Measurements from ENCODE around the gene ASB4. TPM values are rescaled to one million over a fixed set of nuclear protein-coding genes. Genes with fewer than 3 reads are reported as not detected.

The ASB4 gene
- total RNA-seq, 1 experiment from 2014 or later = not detected

GRCh38 chr7:95476904-95477594, 8.7 kb upstream of the ASB4 start:
- no peaks in the 10 kb centered on the region for H4K20me1 ChIP-seq (ENCODE audit: low read length)
- 0 out of 2 replicates have a peak overlapping the region, but pooled peaks have one; percentile 26 for H3K9ac ChIP-seq (ENCODE audit: low read length)
- intact Hi-C loops (cut with micrococcal nuclease) = loop anchor here (1.0 to 10.0 kb wide), 9 partner anchors 119 to 1192 kb away; partner anchors contain the start of genes PPP1R9A and SGCE
- peak overlapping the region; percentile 72 for H2AFZ ChIP-seq (ENCODE audit: low read length)
- no peaks in the 10 kb centered on the region for H3K9me2 ChIP-seq (replicated peaks; ENCODE audit: low read length)
- H3K4me2 ChIP-seq (ENCODE audit: low read length) = peak overlapping the region; percentile 52
- no peak overlapping the region for H3K4me3 ChIP-seq (ENCODE audit: low read length)
- H3K79me2 ChIP-seq (ENCODE audit: low read length) = no peaks in the 10 kb centered on the region
- DNase-seq (peak; percentile 76), ATAC-seq (peak; percentile 48)
- CTCF ChIA-PET = interaction anchor here (0.6 to 1.5 kb wide), 9 partner anchors 9 to 1027 kb away, joined by 3 to 8 read pairs (median 4); partner anchors contain the start of gene ASB4
- POLR2A ChIA-PET (ENCODE audit: unreplicated experiment) = interaction anchor here (0.6 kb wide), 1 partner anchor 819 kb away, joined by 4 read pairs; no protein-coding TSS in a partner anchor
- BruUV-seq (replicated peaks) = no TSS peak
- H3K9me3 ChIP-seq (ENCODE audit: low read length) = no peaks in the 10 kb centered on the region
- no peaks in the 10 kb centered on the region for H3K36me3 ChIP-seq (ENCODE audit: low read depth, low read length)
- TF ChIP-seq EZH2phosphoT487 (IDR thresholded peaks at IDR 0.05; ENCODE audit: borderline replicate concordance, low read length) (no peak), CTCF (conservative IDR thresholded peaks at IDR 0.05; ENCODE audit: low read depth, low read length) (peak; percentile 86)
- no peak overlapping the region for H3K27ac ChIP-seq (ENCODE audit: low read length)
- no peaks in the 10 kb centered on the region for H3F3A ChIP-seq (ENCODE audit: low read length, unreplicated experiment)
- no peaks in the 10 kb centered on the region for H3K4me1 ChIP-seq (ENCODE audit: insufficient read depth, low read length)
- H3K27me3 ChIP-seq (ENCODE audit: low read length) = no peaks in the 10 kb centered on the region

- Histone ChIP-seq H3K4me3 (ENCODE audit: low read length) (no peak overlapping the region), H3K9ac (ENCODE audit: low read length) (no peak overlapping the region)
- DNase-seq = no peak
Measured at GRCh38 chr7:95478272-95479037, 7.3 kb upstream of the ASB4 start.

More at GRCh38 chr7:95478272-95479037, 7.3 kb upstream of the ASB4 start:
- H3K4me2 ChIP-seq (ENCODE audit: low read length) = no peak overlapping the region
- TF ChIP-seq EZH2phosphoT487 (IDR thresholded peaks at IDR 0.05; ENCODE audit: borderline replicate concordance, low read length) (no peak), EZH2 (IDR thresholded peaks at IDR 0.05; ENCODE audit: low read length, unreplicated experiment) (no peak), CTCF (conservative IDR thresholded peaks at IDR 0.05; ENCODE audit: low read depth, low read length) (peak; percentile 48)
- no TSS peak for BruUV-seq (replicated peaks)
- H2AFZ ChIP-seq (ENCODE audit: low read length) = peak overlapping the region; percentile 61
- H4K20me1 ChIP-seq (ENCODE audit: low read length) = no peaks in the 10 kb centered on the region
- no peaks in the 10 kb centered on the region for H3K9me3 ChIP-seq (ENCODE audit: low read length)
- H3K9me2 ChIP-seq (replicated peaks; ENCODE audit: low read length) = no peaks in the 10 kb centered on the region
- H3F3A ChIP-seq (ENCODE audit: low read length, unreplicated experiment) = no peaks in the 10 kb centered on the region
- POLR2A ChIA-PET (ENCODE audit: unreplicated experiment) = no interaction called here
- H3K27ac ChIP-seq (ENCODE audit: low read length) = no peak overlapping the region
- H3K4me1 ChIP-seq (ENCODE audit: insufficient read depth, low read length) = no peaks in the 10 kb centered on the region
- intact Hi-C loops (cut with micrococcal nuclease) = loop anchor here (5.0 to 10.0 kb wide), 4 partner anchors 231 to 1194 kb away; partner anchors contain the start of gene PPP1R9A
- no peaks in the 10 kb centered on the region for H3K27me3 ChIP-seq (ENCODE audit: low read length)
- CTCF ChIA-PET = interaction anchor here (0.6 to 0.7 kb wide), 3 partner anchors 213 to 347 kb away, joined by 4 to 13 read pairs (median 6); no protein-coding TSS in a partner anchor
- no peaks in the 10 kb centered on the region for H3K79me2 ChIP-seq (ENCODE audit: low read length)
- no peak for ATAC-seq
- no peaks in the 10 kb centered on the region for H3K36me3 ChIP-seq (ENCODE audit: low read depth, low read length)

Measured in PC-3 (cell line).